BLaER1 (cell line): ENCODE results near the gene SUN1.

Source experiments
- H3K27ac ChIP-seq: shearing (Covaris generic); formaldehyde crosslinking; 2 replicates; pipeline ENCODE4 v1.8.1; 2022
- H3K27me3 ChIP-seq: shearing (Covaris generic); formaldehyde crosslinking; 2 replicates; pipeline ENCODE4 v1.8.1; 2022
- H3K36me3 ChIP-seq: shearing (Covaris generic); formaldehyde crosslinking; 2 replicates; pipeline ENCODE4 v1.8.1; 2022
- H3K4me1 ChIP-seq: shearing (Covaris generic); formaldehyde crosslinking; 2 replicates; pipeline ENCODE4 v1.8.1; 2022
- H3K4me2 ChIP-seq: shearing (Covaris generic); formaldehyde crosslinking; 2 replicates; pipeline ENCODE4 v1.8.1; 2022
- H3K4me3 ChIP-seq: shearing (Covaris generic); formaldehyde crosslinking; 2 replicates; pipeline ENCODE4 v1.8.1; 2022
- H3K9ac ChIP-seq: shearing (Covaris generic); formaldehyde crosslinking; 2 replicates; pipeline ENCODE4 v1.8.1; 2022
- H3K9me3 ChIP-seq: shearing (Covaris generic); formaldehyde crosslinking; 2 replicates; pipeline ENCODE4 v1.8.1; 2022
- H4K20me1 ChIP-seq: shearing (Covaris generic); formaldehyde crosslinking; 2 replicates; pipeline ENCODE4 v1.8.1; 2022
- Cebpa-rat ChIP-seq: shearing (Covaris generic); IDR thresholded peaks from 2 replicates; pipeline ENCODE4 v1.8.1; 2022

The SUN1 gene, protein sequence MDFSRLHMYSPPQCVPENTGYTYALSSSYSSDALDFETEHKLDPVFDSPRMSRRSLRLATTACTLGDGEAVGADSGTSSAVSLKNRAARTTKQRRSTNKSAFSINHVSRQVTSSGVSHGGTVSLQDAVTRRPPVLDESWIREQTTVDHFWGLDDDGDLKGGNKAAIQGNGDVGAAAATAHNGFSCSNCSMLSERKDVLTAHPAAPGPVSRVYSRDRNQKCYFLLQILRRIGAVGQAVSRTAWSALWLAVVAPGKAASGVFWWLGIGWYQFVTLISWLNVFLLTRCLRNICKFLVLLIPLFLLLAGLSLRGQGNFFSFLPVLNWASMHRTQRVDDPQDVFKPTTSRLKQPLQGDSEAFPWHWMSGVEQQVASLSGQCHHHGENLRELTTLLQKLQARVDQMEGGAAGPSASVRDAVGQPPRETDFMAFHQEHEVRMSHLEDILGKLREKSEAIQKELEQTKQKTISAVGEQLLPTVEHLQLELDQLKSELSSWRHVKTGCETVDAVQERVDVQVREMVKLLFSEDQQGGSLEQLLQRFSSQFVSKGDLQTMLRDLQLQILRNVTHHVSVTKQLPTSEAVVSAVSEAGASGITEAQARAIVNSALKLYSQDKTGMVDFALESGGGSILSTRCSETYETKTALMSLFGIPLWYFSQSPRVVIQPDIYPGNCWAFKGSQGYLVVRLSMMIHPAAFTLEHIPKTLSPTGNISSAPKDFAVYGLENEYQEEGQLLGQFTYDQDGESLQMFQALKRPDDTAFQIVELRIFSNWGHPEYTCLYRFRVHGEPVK

DNA sequence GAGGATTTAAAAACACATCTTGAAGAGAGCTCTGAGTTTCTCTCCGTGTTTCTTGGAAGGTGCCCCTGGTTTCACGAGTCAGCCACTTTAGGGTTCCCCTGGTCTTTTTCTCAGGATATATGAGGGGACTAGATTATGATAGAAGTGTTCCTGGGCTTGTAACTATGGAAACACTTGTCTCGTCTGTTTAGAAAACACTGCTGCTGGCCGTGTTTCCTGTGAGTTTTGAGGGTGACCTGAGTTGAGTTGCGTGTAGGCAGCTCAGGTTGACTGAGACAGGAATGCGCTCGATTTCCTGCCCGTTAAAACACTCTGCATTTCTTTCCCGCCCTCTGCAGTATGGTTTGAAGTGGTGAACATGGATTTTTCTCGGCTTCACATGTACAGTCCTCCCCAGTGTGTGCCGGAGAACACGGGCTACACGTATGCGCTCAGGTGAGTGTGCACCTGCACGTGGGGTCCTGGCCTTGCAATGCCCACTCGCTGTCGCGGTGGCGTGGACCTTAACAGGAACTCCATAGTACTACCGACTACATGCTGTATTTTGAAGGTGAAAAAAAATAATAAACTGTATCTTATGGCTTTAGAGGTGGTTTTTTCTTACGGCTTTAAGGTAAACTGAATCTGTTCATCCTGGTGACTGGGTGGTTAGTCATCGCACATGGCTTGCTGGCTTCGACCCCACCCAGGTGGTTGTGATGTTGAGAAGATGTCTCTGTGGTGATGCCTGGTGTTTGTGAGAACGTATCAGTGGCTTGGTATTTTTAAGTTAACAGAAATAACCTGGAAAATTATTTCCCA lies at the start of gene SUN1:
Gene SUN1, plus strand, starts transcription at position 310 of the 801 bp plus-strand sequence. Its CDS starts 49 bp downstream, at position 359.
- H3K4me1 ChIP-seq: peaks cover 72% of the 10 kb centered on the region
- H3K4me2 ChIP-seq: peak within 1 kb of the TSS; percentile 61
- H3K27me3 ChIP-seq: no peaks in the 10 kb centered on the region
- peaks cover 60% of the 10 kb centered on the region for H3K36me3 ChIP-seq
- TF ChIP-seq Cebpa-rat: no peak
- H4K20me1 ChIP-seq: peaks cover 100% of the 10 kb centered on the region
- H3K27ac ChIP-seq: no peak within 1 kb of the TSS
- no peak within 1 kb of the TSS for H3K4me3 ChIP-seq
- H3K9ac ChIP-seq: peak within 1 kb of the TSS; percentile 8; the same call in 1 of the 2 replicates
- H3K9me3 ChIP-seq: no peaks in the 10 kb centered on the region

- Histone ChIP-seq H3K36me3 (peaks cover 87% of the 10 kb centered on the region), H4K20me1 (peaks cover 6% of the 10 kb centered on the region; the same call in 1 of the 2 replicates), H3K4me2 (no peak overlapping the region), H3K27ac (no peak overlapping the region), H3K27me3 (no peaks in the 10 kb centered on the region), H3K4me3 (no peak overlapping the region), H3K9me3 (no peaks in the 10 kb centered on the region), H3K9ac (no peak overlapping the region), H3K4me1 (no peaks in the 10 kb centered on the region)
- no peak for TF ChIP-seq Cebpa-rat
Measured at GRCh38 chr7:782718-783449, 49.4 kb upstream of the SUN1 start.

DNA sequence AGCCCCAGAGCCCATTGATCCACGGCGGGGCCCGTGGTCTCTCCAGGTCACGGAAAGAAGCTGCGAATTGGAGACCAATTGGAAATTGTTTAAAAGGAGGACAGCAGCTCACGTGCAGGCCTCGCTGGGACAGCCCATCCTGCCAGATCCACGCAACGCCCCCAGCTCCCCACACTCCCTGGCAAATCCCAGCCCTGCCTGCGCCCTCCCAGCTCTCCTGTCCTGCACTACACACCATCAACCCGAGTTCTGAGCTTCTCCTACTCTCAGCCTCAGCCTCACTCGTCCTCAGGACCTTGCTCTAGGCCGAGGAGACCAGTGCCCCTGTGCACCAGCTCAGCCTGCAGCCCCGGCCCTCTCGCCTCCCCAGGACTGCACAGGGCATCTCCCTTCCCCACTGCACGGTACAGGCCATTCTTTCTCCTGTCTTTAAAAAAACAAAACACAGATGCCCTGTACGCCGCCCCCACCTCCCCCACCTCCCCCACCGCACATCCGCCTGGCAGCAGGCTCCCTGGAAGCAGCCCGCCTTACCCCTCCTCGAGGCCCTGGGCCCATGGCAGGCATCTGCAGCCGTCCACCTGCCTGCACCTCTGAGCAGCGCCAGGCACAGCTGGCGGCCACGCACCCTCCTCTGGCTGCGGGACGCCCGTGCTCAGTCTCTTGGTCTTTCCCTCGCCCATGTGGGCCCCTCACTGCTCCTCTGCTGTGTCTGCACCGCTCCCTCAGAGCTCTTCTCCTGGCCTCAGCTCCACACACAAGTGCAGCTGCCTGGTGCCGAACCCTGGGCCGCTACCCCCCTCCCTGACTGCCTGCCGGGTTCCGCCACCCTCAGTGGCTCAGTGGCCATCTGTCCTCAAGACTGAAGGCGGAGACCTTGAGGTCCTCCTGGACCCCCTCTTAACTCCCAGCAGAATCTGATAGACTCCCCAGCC lies 48.5 kb upstream of the SUN1 start:
- no peak overlapping the region for H3K4me3 ChIP-seq
- no peak for TF ChIP-seq Cebpa-rat
- no peak overlapping the region for H3K9ac ChIP-seq
- H4K20me1 ChIP-seq: peaks cover 6% of the 10 kb centered on the region; the same call in 1 of the 2 replicates
- H3K27ac ChIP-seq: no peak overlapping the region
- H3K4me2 ChIP-seq: no peak overlapping the region
- no peaks in the 10 kb centered on the region for H3K4me1 ChIP-seq
- H3K36me3 ChIP-seq: peaks cover 87% of the 10 kb centered on the region
- no peaks in the 10 kb centered on the region for H3K27me3 ChIP-seq
- H3K9me3 ChIP-seq: no peaks in the 10 kb centered on the region

DNA sequence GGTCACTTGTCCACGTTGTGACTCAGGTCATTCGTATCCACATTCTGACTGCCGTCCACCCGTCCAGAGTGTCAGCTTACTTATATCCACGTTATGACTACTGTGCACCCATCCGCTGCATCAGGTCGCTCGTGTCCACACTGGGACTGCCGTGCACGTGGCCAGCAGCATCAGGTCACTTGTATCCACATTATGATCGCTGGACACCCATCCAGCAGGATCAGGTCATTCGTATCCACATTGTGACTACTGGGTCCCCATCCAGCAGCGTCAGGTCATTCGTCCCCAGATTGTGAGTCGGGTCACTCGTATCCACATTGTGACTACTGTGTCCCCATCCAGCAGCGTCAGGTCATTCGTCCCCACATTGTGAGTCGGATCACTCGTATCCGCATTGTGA lies 47.3 kb upstream of the SUN1 start:
- H3K9me3 ChIP-seq: no peaks in the 10 kb centered on the region
- H3K27ac ChIP-seq: no peak overlapping the region
- no peaks in the 10 kb centered on the region for H3K4me1 ChIP-seq
- H3K4me3 ChIP-seq: no peak overlapping the region
- H3K36me3 ChIP-seq: peaks cover 86% of the 10 kb centered on the region
- no peak overlapping the region for H3K9ac ChIP-seq
- H3K4me2 ChIP-seq: no peak overlapping the region
- H4K20me1 ChIP-seq: peaks cover 6% of the 10 kb centered on the region; the same call in 1 of the 2 replicates
- no peaks in the 10 kb centered on the region for H3K27me3 ChIP-seq
- no peak for TF ChIP-seq Cebpa-rat

GRCh38 chr7:785416-785815 lies 46.9 kb upstream of the SUN1 start:
- H3K4me3 ChIP-seq: no peak overlapping the region
- no peaks in the 10 kb centered on the region for H3K9me3 ChIP-seq
- H3K27me3 ChIP-seq: no peaks in the 10 kb centered on the region
- H3K27ac ChIP-seq: no peak overlapping the region
- H3K9ac ChIP-seq: no peak overlapping the region
- H3K36me3 ChIP-seq: peaks cover 84% of the 10 kb centered on the region
- H3K4me1 ChIP-seq: no peaks in the 10 kb centered on the region
- TF ChIP-seq Cebpa-rat: no peak
- no peak overlapping the region for H3K4me2 ChIP-seq
- peaks cover 6% of the 10 kb centered on the region; the same call in 1 of the 2 replicates for H4K20me1 ChIP-seq

DNA sequence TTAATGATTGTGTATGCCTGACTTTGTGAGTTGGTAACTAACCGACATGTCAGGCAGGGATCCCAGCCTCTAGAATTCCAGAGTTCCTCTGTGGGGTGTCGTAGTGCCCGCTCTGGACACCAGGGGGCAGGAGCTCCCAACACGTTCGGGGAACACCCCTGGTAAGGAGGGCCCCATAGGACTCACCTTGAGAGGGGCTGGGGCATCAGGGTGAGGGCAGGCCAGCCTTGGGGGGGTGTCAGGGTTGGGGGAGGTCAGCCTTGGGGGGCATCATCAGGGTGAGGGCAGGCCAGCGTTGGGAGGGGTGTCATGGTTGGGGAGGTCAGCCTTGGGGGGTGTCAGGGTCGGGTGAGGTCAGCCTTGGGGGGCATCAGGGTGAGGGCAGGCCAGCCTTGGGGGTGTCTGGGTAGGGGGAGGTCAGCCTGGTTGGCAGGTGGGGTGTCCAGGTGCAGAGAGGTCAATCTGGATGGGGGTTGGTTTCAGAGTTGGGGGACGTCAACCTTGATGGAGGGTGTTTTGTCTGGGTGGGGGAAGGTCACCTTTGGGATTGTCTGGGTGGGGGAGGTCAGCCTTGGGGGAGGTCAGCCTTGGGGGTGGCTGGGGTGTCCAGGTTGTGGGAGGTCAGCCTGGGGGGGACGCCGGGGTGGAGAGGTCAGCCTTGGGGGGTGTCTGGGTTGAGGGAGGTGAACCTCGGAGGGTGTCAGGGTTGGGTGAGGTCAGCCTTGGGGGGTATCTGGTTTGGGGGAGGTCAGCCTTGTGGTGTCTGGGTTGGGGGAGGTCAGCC lies 45.6 kb upstream of the SUN1 start:
- Histone ChIP-seq H3K27ac (no peak overlapping the region), H3K36me3 (peaks cover 72% of the 10 kb centered on the region)

GRCh38 chr7:787332-788240 lies 44.7 kb upstream of the SUN1 start:
- Histone ChIP-seq H3K4me1 (no peaks in the 10 kb centered on the region), H3K27me3 (no peaks in the 10 kb centered on the region), H3K4me2 (no peak overlapping the region), H3K27ac (no peak overlapping the region), H3K9me3 (no peaks in the 10 kb centered on the region), H4K20me1 (peaks cover 6% of the 10 kb centered on the region; the same call in 1 of the 2 replicates), H3K36me3 (peaks cover 62% of the 10 kb centered on the region), H3K4me3 (no peak overlapping the region), H3K9ac (no peak overlapping the region)
- no peak for TF ChIP-seq Cebpa-rat

More for the DNA sequence above, 45.6 kb upstream of the SUN1 start:
- no peaks in the 10 kb centered on the region for H3K9me3 ChIP-seq
- H3K4me3 ChIP-seq: no peak overlapping the region
- H3K4me1 ChIP-seq: no peaks in the 10 kb centered on the region
- TF ChIP-seq Cebpa-rat: no peak
- peaks cover 6% of the 10 kb centered on the region; the same call in 1 of the 2 replicates for H4K20me1 ChIP-seq
- no peaks in the 10 kb centered on the region for H3K27me3 ChIP-seq
- H3K9ac ChIP-seq: no peak overlapping the region
- no peak overlapping the region for H3K4me2 ChIP-seq
